Right cardiac atrium (tissue), 5 donors: ENCODE results near the gene COL4A2. TPM values are rescaled to one million over a fixed set of nuclear protein-coding genes. Genes with fewer than 3 reads are reported as not detected.
"Not testable (repeated sequence)": the region's sequence is repeated elsewhere in the genome, so short reads cannot be mapped to it uniquely, and the experiment has no call there.

ENCODE experiments used
- ATAC-seq, 2 donors: fragments of 200-7000 bp; cut with Tn5 transposase; one replicate each; pipeline versions ENCODE4 v1.8.0 to v1.9.1; 2020; ENCODE audit warnings: moderate library complexity in 2 of 2, mild to moderate bottlenecking in 1 of 2
- DNase-seq, 3 donors: peaks; one replicate each; pipeline ENCODE4 v3.0.0-alpha.2; 2020
- H3K27ac ChIP-seq: one replicate; pipeline ENCODE4 v1.5.1; 2013; ENCODE audit warnings: mild to moderate bottlenecking, low read length, control low read depth, moderate library complexity
- H3K27me3 ChIP-seq: one replicate; pipeline ENCODE4 v1.6.1; 2013; ENCODE audit not compliant: control insufficient read depth, insufficient read depth
- H3K4me1 ChIP-seq: one replicate; pipeline ENCODE4 v1.6.1; 2013; ENCODE audit warnings: low read length; ENCODE audit not compliant: control insufficient read depth, insufficient read depth
- H3K4me3 ChIP-seq: one replicate; pipeline ENCODE4 v1.5.1; 2013; ENCODE audit warnings: low read length, control low read depth
- H3K9me3 ChIP-seq: one replicate; pipeline ENCODE4 v1.6.1; 2013; ENCODE audit warnings: low read length; ENCODE audit not compliant: control insufficient read depth
- WGBS: extraction: QIAGEN DNeasy Blood & Tissue Kit; methylation state at CpG from one replicate; pipeline ENCODE4 v1.1.7; 2013; 5-methylcytosine and 5-hydroxymethylcytosine counted together
- intact Hi-C, 4 donors: fragments of 100-400 bp; cut with DNase I; formaldehyde crosslinking; loops; one replicate each; pipeline versions ENCODE4 v1.11.0 to v1.14.0; 2022 to 2023
- polyA plus RNA-seq: library from polyadenylated mRNA; stranded (reverse); fragments of 200-250 nt; gene quantifications from one replicate; pipeline ENCODE4 v1.2.3, GENCODE V29; 2013
- total RNA-seq, 4 donors: library from RNA; stranded (reverse); fragmentation: NEBNext Ultra II Directional; extraction: Animal tissue kit (Norgen Biotek cat#: 25700); gene quantifications; one replicate each; pipeline ENCODE4 v1.2.1, GENCODE V29; 2021
- donor health status: healthy with polysubstance abuse.
- donor health status: DM: no; HTN: yes; CAD: no.
- donor health status: DM: no; HTN: no; CAD: no.
- donor health status: DM: no; HTN: yes; CAD: no; lungs with severe emphysema.
- donor health status: DM: yes; HTN: yes; CAD: no.

Gene COL4A2
- total and polyA plus RNA-seq, 5 donors = 84.7 to 268 (median 103) TPM

DNA sequence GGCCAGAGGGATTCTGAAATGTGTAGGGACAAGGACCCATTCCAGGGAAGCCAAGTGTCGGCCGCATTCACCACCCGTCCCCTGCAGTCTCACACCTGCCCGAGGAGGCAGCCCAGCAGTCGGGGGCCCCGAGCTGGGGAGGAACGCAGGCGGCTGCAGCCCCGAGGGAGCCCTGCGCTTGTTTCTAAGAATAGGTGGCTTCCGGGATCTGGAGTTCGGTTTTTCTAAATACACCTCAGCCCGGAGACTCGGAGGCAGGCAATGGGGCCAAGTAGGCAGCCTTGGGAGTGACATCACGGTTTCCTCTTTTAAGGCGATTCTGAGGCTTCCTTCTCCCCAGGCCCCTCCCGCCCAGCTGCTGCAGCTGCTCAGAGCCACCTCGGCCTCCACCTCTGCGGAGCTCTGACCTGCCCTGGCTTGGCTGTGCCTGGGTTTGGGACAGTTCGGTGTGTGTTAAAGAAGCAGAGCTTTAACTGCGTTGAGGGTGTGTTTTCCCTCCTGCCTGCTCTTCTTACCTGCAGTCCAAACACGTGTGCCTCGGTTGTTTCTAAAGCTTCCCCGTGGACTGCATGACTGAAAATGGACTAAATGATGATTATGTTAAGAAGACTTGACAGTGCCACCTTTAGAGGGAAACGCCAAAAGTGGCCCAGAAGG, 80.5 kb downstream of the COL4A2 start:
- intact Hi-C loops = no loop called here

DNA sequence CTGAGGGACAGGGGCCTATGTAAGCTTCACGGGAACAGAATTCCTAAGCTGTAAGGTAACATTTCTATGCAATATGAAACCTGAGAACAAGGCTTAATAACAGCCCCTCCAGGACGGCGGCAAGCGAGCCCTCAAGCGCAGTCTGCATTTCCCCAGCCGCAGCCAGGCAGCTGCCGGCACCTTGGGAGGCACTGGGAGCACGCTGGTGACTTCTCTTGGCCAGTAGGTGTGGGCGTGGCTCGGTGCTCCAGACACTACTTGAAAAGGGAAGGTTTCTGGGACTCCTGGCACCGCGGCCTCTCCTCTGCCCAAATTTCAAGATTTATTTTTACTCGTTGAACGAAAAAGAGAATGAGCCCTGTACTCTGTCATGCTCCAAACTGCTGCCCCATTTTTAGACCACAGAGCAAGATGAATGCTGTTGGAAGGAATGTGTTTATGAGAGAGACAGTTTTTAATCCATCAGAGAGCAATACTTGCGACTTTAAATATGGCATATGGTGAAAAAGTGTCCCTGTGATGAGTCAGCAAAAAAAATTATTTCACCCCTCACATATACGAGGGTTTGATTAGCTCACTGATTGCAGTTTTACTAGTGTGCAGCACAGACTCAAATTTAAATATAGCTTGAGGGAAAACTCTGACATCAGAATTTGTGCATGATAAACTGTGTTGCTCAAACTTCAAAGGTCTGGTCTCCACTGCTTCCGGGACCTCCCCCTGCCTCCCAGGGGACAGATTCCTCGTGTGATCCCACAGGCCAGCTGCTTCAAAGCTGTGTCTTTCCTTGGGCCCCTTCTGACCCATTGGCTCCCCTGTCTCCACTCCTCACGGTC, 81.2 kb downstream of the COL4A2 start:
- Histone ChIP-seq H3K4me1 (peaks cover 11% of the 10 kb centered on the region), H3K9me3 (no peaks in the 10 kb centered on the region), H3K4me3 (no peak overlapping the region), H3K27me3 (no peaks in the 10 kb centered on the region), H3K27ac (peak overlapping the region; percentile 82)
- intact Hi-C loops = no loop called here
- peak; percentile 56 to 60 for ATAC-seq
- 32% methylated on average over 19 of the region's 19 CpGs for WGBS
- peak in 2 of 3 donors; percentile 59 to 76 for DNase-seq

More for the DNA sequence above, 80.5 kb downstream of the COL4A2 start:
- ATAC-seq (peak; percentile 62 to 72), DNase-seq (peak; percentile 43 to 75 (median 70))
- H3K27me3 ChIP-seq = no peaks in the 10 kb centered on the region
- H3K4me3 ChIP-seq = peak overlapping the region; percentile 15
- peaks cover 11% of the 10 kb centered on the region for H3K4me1 ChIP-seq
- WGBS = 14% methylated on average over 25 of the region's 25 CpGs
- H3K9me3 ChIP-seq = no peaks in the 10 kb centered on the region
- H3K27ac ChIP-seq = peak overlapping the region; percentile 82

DNA sequence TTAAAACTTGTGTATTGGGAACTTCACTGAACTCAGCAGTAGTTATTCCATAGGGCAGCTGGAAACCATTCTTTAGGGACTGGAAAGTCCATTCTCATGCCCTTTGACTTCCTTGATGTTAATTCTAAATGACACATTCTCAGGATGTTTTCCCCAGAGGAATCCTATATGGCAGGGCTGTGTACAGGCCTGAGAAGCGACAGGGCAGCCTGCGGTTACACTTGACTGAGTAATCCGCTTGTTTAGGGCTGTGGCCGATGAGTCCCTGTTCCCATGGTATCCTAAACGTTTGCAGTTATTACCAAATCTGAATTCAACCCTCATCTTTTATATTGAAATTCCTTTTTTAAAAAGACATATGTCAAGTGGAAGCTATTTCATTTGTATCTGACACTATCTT, 83.5 kb downstream of the COL4A2 start:
- H3K27ac ChIP-seq = no peak overlapping the region
- peaks cover 13% of the 10 kb centered on the region for H3K4me1 ChIP-seq
- intact Hi-C loops = loop anchor here in 1 of 4 donors (2.0 kb wide), 1 partner anchor 40 kb away; no protein-coding TSS in a partner anchor
- ATAC-seq (no peak), DNase-seq (no peak)
- no peaks in the 10 kb centered on the region for H3K27me3 ChIP-seq
- no peaks in the 10 kb centered on the region for H3K9me3 ChIP-seq
- H3K4me3 ChIP-seq = no peak overlapping the region
- WGBS = 82% methylated on average over 5 of the region's 5 CpGs

DNA sequence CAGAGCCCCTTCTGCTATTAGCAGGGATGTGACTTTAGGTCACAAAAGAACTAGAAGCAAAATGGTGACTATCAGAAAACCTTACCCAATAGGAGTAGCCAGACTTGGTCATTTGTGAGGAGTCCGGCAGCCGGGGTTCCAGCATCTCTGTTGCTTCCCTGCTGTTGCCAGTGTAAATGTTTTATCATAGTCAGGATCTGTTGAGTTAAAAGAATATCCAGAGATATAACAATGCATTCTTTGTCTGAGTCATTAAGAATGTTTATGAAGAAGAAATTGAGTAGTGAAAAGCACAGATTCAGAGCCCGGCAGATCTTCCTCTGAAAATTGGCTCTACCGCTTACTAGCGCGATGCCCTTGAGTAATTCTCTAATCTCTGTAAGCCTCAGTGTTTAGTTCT, 84.2 kb downstream of the COL4A2 start:
- intact Hi-C loops = loop anchor here in 1 of 4 donors (2.0 kb wide), 1 partner anchor 40 kb away; no protein-coding TSS in a partner anchor
- peaks cover 14% of the 10 kb centered on the region for H3K4me1 ChIP-seq
- DNase-seq = no peak
- no peak for ATAC-seq
- no peak overlapping the region for H3K4me3 ChIP-seq
- no peaks in the 10 kb centered on the region for H3K27me3 ChIP-seq
- 87% methylated on average over 6 of the region's 6 CpGs for WGBS
- no peak overlapping the region for H3K27ac ChIP-seq
- H3K9me3 ChIP-seq = no peaks in the 10 kb centered on the region

DNA sequence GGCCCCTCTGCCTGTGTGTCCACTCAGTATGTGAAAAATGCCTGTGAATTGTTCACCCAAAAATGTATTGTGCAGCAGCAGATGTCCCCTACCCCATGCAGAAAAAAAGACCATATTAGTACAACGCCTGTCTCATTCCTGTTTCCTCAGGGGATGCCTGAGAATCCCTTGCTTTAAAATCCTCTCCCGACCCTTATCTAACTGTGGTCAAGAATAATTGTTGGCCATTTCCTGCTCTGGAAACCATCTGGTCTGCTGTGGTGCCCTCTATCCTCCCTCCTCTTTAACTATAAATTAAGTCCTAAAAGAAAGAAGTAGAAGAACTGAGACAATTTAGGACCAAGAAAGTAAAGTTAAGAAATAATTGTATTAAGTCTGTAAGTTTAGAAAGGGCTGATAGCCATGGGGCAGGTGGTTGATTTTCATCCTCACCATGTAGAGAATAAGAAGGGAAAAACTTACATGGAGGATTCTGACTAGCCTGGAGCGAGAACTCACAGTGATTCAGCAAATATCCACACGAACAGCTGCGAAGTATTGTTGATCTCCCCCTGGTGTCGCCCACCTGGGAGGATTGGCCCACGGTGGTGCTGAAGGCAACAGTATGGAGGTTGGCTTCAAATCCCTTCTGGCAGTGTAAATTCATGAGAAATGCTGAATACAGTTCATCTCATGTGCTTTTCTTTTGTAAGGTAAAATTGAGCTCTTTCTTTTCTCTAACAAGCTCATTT, 85.6 kb downstream of the COL4A2 start:
- intact Hi-C loops = no loop called here
- no peak for DNase-seq
- H3K4me1 ChIP-seq = peaks cover 12% of the 10 kb centered on the region
- no peak overlapping the region for H3K4me3 ChIP-seq
- 60% methylated on average over 7 of the region's 7 CpGs for WGBS
- no peak overlapping the region for H3K27ac ChIP-seq
- H3K27me3 ChIP-seq = no peaks in the 10 kb centered on the region
- no peaks in the 10 kb centered on the region for H3K9me3 ChIP-seq
- ATAC-seq = no peak

DNA sequence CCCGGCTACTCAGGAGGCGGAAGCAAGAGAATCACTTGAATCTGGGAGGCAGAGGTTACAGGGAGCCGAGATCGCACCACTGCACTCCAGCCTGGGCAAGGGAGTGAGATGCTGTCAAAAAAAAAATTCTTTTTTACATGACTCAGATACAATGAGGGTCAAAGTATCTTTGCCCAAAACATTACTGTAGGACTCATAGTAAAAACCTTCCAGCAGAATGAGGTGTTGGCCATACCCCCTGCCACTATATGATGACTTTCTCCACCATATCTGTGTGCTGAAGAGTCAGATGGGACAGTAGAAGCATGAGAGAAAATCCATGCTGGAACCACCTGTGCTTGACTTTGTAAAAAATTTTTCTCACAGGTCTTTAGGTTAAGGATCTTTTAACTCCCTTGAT, 86.7 kb downstream of the COL4A2 start:
- intact Hi-C loops = no loop called here
- H3K4me1 ChIP-seq = peaks cover 6% of the 10 kb centered on the region
- DNase-seq (no peak), ATAC-seq (no peak)
- WGBS = 100% methylated on average over 4 of the region's 4 CpGs
- no peaks in the 10 kb centered on the region for H3K9me3 ChIP-seq
- no peak overlapping the region for H3K27ac ChIP-seq
- H3K4me3 ChIP-seq = no peak overlapping the region
- H3K27me3 ChIP-seq = no peaks in the 10 kb centered on the region

DNA sequence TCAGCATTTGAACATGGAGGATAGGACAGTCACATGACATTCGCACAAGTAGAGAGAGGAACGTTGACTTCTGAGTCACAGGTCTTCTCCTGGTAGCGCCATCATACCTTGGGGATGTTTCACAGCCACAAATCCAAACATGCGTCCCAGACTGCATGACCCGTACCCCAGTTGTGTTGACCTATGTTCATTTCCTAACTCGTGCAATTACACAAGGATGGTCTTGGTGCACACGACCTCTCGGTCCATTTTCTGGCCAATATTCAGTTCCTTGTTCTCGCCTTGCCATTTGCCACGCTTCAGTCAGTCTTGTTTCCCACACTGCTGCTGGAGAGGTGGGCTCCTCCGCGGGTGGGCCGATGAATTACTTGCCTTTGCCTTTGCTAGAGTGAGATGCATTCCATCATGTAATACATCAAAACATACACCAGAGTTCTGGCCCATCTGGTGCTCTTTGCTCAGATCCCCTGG, 87.3 kb downstream of the COL4A2 start:
- no peaks in the 10 kb centered on the region for H3K27me3 ChIP-seq
- no peak for DNase-seq
- peaks cover 8% of the 10 kb centered on the region for H3K4me1 ChIP-seq
- H3K27ac ChIP-seq = no peak overlapping the region
- 93% methylated on average over 13 of the region's 13 CpGs for WGBS
- ATAC-seq = no peak
- intact Hi-C loops = no loop called here
- no peaks in the 10 kb centered on the region for H3K9me3 ChIP-seq
- H3K4me3 ChIP-seq = no peak overlapping the region

DNA sequence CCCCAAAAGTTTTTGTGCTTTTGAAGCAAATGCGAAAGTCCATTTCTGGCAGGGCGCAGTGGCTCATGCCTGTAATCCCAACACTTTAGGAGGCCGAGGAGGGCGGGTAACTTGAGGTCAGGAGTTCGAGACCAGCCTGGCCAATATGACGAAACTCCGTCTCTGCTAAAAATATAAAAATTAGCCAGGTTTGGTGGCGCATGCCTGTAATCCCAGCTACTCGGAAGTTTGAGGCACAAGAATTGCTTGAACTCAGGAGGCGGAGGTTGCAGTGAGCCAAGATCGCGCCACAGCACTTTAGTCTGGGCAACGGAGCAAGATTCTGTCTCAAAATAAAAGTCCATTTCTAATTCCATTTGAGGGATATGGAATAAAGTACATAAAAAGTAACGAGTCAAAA, 88.5 kb downstream of the COL4A2 start:
- intact Hi-C loops, ATAC-seq, H3K27ac ChIP-seq, H3K4me3 ChIP-seq, H3K9me3 ChIP-seq, H3K27me3 ChIP-seq, H3K4me1 ChIP-seq: not testable (repeated sequence)
- 90% methylated on average over 14 of the region's 14 CpGs for WGBS
- peak in 1 of 3 donors; percentile 39 for DNase-seq

DNA sequence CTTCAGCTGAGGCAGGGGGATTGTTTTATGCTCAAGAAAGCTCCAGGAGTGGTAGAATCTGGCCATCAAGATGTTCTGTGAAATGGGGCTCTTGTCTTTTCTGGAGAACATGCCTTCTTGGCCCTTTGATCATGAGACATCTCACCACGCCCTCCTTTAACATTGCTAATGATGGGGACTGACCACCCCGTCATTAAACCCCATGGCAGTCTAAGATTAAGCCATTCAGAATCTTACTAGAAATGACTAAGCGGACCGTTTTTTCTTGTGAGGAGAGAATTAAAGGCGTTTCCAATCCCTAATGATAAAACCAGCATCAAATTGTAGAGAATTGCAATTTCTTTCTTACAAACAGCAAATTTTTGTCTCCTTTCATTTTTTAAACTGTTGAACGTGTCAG, 89.4 kb downstream of the COL4A2 start:
- Histone ChIP-seq H3K4me3 (no peak overlapping the region), H3K27ac (peak overlapping the region; percentile 90), H3K9me3 (no peaks in the 10 kb centered on the region), H3K4me1 (peaks cover 8% of the 10 kb centered on the region), H3K27me3 (no peaks in the 10 kb centered on the region)
- DNase-seq (no peak), ATAC-seq (peak in 1 of 2 donors; percentile 1)
- intact Hi-C loops = no loop called here
- 60% methylated on average over 6 of the region's 6 CpGs for WGBS

DNA sequence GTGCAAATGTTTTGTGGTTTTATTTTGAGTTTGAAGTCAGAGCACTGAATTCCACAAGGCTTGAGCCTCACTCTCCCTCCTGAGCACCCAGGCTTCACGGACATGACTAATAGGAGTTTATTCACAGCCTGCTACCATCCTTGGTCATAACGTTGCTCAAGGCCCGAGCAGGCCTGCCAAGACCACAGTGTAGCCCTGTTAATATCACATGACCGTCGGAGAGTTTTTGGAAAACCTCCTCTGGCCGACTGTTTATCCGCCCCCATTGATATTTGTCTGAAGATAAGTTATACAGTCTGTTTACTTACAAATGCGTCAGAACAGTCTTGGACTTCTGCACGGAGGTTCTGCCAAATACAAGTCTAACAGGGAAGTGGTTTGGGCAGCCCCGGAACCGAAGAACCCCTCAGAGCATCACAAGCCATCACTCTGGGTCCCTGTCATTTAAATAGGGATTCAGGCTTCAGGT, 89.9 kb downstream of the COL4A2 start:
- Histone ChIP-seq H3K9me3 (no peaks in the 10 kb centered on the region), H3K4me1 (peaks cover 8% of the 10 kb centered on the region), H3K27me3 (no peaks in the 10 kb centered on the region), H3K27ac (peak overlapping the region; percentile 75), H3K4me3 (no peak overlapping the region)
- intact Hi-C loops = no loop called here
- ATAC-seq = peak; percentile 97 to 98
- peak; percentile 93 to 97 (median 93) for DNase-seq
- WGBS = 14% methylated on average over 11 of the region's 11 CpGs
